Naive thymus-derived CD4-positive, alpha-beta T cell (primary cell): ENCODE measurements around the gene RGS18. TPM values are rescaled to one million over a fixed set of nuclear protein-coding genes. Genes with fewer than 3 reads are reported as not detected.

ENCODE experiments used
- ATAC-seq: fragments of 150-1000 bp; cut with Tn5 transposase; 2 replicates; pipeline ENCODE4 v1.10.0; 2021; ENCODE audit warnings: mild to moderate bottlenecking, moderate library complexity
- CTCF ChIA-PET: fragments of 350-600 bp; sonication (Branson Sonifier 250); formaldehyde crosslinking; loops from one replicate; lab custom pipeline; 2021; ENCODE audit warnings: antibody characterized with exemption; lab: Charles Lee
- POLR2A ChIA-PET: fragments of 350-600 bp; sonication (Branson Sonifier 250); formaldehyde crosslinking; loops from one replicate; lab custom pipeline; 2021; ENCODE audit warnings: antibody characterized with exemption, inconsistent platforms; lab: Charles Lee
- DNase-seq, 9 donors: peaks; one replicate each; pipeline versions ENCODE4 v3.0.0 to v3.0.0-alpha.2; 2020 to 2022; ENCODE audit warnings: mixed read lengths in 1 of 9
- H3K27ac ChIP-seq: one replicate; pipeline ENCODE4 v1.7.0; 2013; ENCODE audit warnings: mild to moderate bottlenecking, low read depth, low read length, moderate library complexity
- H3K27me3 ChIP-seq, 2 donors: one replicate each; pipeline ENCODE4 v1.7.0; 2013; ENCODE audit warnings: low read length in 2 of 2, mild to moderate bottlenecking in 2 of 2, moderate library complexity in 2 of 2; ENCODE audit not compliant: control insufficient read depth in 2 of 2, insufficient read depth in 2 of 2
- H3K36me3 ChIP-seq, 3 experiments: 1 replicate in 2 of 3; 2 replicates in 1 of 3; pipeline ENCODE4 v1.7.0; 2013; ENCODE audit warnings: low read length in 3 of 3, mild to moderate bottlenecking in 3 of 3, moderate library complexity in 1 of 3; ENCODE audit not compliant: insufficient read depth in 3 of 3, control insufficient read depth in 2 of 3
- H3K4me1 ChIP-seq, 2 donors: one replicate each; pipeline ENCODE4 v1.7.0; 2013; ENCODE audit warnings: low read length in 2 of 2, mild to moderate bottlenecking in 2 of 2, moderate library complexity in 1 of 2; ENCODE audit not compliant: control insufficient read depth in 2 of 2, insufficient read depth in 2 of 2
- H3K4me3 ChIP-seq: 2 replicates; pipeline ENCODE4 v1.7.0; 2013; ENCODE audit warnings: mild to moderate bottlenecking, low read length
- H3K9me3 ChIP-seq, 3 experiments: 1 replicate in 2 of 3; 2 replicates in 1 of 3; pipeline ENCODE4 v1.7.0; 2013; ENCODE audit warnings: low read length in 3 of 3; ENCODE audit not compliant: control insufficient read depth in 2 of 3
- H3K27ac Mint-ChIP-seq, 9 donors: one replicate each; pipeline ENCODE4 v1.8.0; 2020 to 2022; ENCODE audit warnings: mixed read lengths in 9 of 9, mild to moderate bottlenecking in 8 of 9, moderate library complexity in 5 of 9, inconsistent platforms in 2 of 9
- H3K27me3 Mint-ChIP-seq, 5 donors: one replicate each; pipeline ENCODE4 v1.8.0; 2021 to 2022; ENCODE audit warnings: mixed read lengths in 5 of 5, mild to moderate bottlenecking in 1 of 5
- H3K36me3 Mint-ChIP-seq, 5 donors: one replicate each; pipeline ENCODE4 v1.8.0; 2020 to 2022; ENCODE audit warnings: mixed read lengths in 5 of 5, mild to moderate bottlenecking in 3 of 5, inconsistent platforms in 1 of 5
- H3K4me1 Mint-ChIP-seq, 7 donors: one replicate each; pipeline ENCODE4 v1.8.0; 2020 to 2022; ENCODE audit warnings: mixed read lengths in 7 of 7, mild to moderate bottlenecking in 3 of 7, inconsistent platforms in 1 of 7
- H3K4me3 Mint-ChIP-seq, 10 donors: one replicate each; pipeline ENCODE4 v1.8.0; 2020 to 2022; ENCODE audit warnings: mild to moderate bottlenecking in 10 of 10, mixed read lengths in 10 of 10, moderate library complexity in 6 of 10, inconsistent platforms in 2 of 10
- H3K9me3 Mint-ChIP-seq, 11 donors: one replicate each; pipeline ENCODE4 v1.8.0; 2020 to 2022; ENCODE audit warnings: mixed read lengths in 11 of 11, mild to moderate bottlenecking in 4 of 11, inconsistent platforms in 1 of 11, moderate library complexity in 1 of 11
- intact Hi-C, 2 donors: fragments of 100-400 bp; cut with micrococcal nuclease; formaldehyde crosslinking; loops; one replicate each; pipeline ENCODE4 v1.15.1; 2023
- polyA plus RNA-seq, 2 donors: library from polyadenylated mRNA; unstranded; fragments of 300-500 nt; fragmentation: Illumina TruSeq; gene quantifications; one replicate each; pipeline ENCODE4 v1.2.3, GENCODE V29; 2021
- total RNA-seq, 6 experiments: library from RNA in 5 of 6; stranded (reverse) in 5 of 6; gene quantifications; 1 replicate in 5 of 6; 2 replicates in 1 of 6; pipeline ENCODE4 v1.2.3 and lab custom pipeline; 2021 to 2026

RGS18 gene
- total and polyA plus RNA-seq, 7 experiments from 2014 or later: 0.08 to 22.3 (median 0.53) TPM; not detected in 2

- Mint-ChIP-seq H3K27me3 (no peaks in the 10 kb centered on the region), H3K4me1 (no peaks in the 10 kb centered on the region), H3K9me3 (peaks cover 0 to 13% (median 0%) of the 10 kb centered on the region in 11 donors), H3K36me3 (no peaks in the 10 kb centered on the region), H3K27ac (no peak overlapping the region), H3K4me3 (no peak overlapping the region)
- no peak overlapping the region for H3K27ac ChIP-seq
- intact Hi-C loops: no loop called here
- no peaks in the 10 kb centered on the region for H3K27me3 ChIP-seq
- CTCF ChIA-PET: no interaction called here
- no peaks in the 10 kb centered on the region for H3K36me3 ChIP-seq
- DNase-seq (no peak), ATAC-seq (no peak)
- no peaks in the 10 kb centered on the region for H3K9me3 ChIP-seq
- H3K4me1 ChIP-seq: no peaks in the 10 kb centered on the region
- H3K4me3 ChIP-seq: no peak overlapping the region
- POLR2A ChIA-PET: no interaction called here
These were observed 76.9 kb downstream of the RGS18 start for GRCh38 chr1:192235127-192235526.

Other genes starting within 250 kb of the RGS18 start
- not detected for gene RGS21, start 158.5 kb downstream of the RGS18 start, total RNA-seq
- gene RGS21, start 158.5 kb downstream of the RGS18 start, polyA plus RNA-seq: not detected